Activated CD4-positive, alpha-beta T cell treated with anti-CD3 and anti-CD28 coated beads for 4 hours (primary cell): ENCODE measurements around the gene AADACL3.

Experiments
- DNase-seq, 2 donors: peaks; one replicate each; pipeline ENCODE4 v3.0.0-alpha.2; 2020

The AADACL3 gene

DNA sequence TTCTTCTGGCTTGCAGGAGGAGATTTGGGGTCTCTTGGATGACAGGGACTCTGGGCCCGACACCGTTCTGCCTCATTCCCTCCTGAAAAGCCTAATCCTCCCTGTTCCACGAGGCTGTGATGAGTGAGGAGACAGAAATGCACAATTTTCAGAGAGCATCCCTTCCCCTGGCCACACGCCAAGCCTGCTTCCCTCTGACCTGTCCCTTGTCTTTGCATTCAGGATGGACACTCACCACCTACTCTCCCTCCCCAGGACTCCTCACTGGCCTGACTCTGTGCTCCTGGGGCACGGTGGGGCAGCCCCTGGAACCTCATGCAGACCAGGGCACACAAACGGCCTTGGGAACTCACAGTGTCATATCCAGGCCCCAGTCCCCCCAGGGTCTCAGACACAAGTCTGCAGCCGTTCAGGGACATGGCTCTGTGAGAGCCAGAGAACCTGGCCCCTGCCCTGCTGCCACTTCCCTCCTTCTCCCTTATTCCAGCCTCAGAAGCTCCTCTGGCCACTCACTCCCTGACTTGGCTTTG, 54.1 kb downstream of the AADACL3 start:
- no peak for DNase-seq

DNA sequence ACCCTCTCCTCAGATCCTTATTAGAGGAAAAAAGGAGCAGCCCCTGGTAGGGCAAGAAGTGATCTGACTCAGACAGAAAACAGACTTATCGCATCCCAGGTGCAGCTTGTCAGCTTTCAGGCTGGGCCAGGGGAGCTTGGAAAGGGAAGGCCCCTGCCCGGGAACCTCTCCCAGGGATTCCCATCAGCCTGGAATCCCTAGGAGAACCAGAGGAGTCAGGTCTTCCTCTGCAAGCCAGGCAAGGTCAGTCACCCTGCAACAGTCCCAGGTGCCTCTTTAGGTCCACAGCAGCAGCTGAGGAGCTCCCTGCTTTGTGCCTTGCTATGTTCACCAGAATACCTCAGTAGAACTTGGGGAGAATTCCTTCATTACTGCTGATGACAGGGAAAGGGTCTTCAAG, 54.7 kb downstream of the AADACL3 start:
- no peak for DNase-seq

DNA sequence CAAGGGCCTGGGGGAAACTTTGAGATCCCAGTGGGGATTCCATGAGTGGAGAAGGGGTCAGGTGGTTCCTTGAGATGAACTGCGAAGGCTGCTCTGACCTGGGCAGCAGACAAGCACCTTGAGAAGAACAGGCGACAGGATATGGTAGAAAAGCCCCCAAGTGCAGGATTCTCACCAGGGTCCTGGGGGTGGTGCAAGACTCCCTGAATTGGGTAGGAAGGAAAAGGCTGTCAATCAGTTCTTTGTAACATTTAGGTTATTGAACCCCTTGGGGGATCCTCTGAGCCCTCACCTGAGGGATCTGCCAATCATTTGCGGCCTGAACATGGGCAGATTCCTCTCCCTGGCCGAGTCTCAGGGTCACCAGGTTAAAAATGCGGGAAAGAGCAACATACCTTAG, 55.3 kb downstream of the AADACL3 start:
- DNase-seq: no peak

DNA sequence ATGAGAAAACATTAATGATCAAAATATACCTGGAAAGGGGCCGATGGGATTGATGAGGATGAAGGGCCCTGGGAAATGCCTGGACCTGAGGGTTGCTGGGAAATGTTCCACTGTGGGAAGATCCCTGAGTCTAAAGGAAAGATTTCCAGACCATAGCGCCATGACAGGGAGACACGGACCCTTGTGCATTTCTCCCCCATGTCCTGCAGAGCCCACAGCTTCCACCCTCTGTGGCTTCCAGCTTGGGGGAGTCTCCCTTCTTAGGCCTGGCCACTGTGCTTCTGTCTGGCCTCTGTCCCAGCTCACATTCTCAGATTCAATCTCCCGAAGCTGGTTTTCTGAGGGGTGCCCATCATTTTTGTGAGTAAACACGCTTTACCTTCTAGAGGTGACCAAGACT, 56.6 kb downstream of the AADACL3 start:
- no peak for DNase-seq

DNA sequence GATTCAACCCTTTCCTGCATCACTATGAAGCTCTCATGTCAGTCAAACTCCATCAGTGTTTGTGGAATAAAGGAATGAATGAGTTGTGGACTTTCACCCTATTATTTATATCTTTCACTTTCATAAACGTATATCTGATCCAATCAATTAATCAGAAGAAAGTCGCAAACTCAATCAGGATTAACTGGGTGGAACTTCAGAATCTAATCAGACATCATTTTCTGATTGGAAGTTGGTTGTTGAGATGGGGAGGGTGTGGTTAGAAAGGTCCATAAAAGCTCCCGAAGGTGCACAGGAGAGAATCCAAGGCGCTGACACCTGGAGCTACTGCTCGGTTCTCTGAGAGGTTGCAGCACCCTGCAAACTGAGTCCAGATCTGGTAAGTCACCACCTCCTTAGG, 57.5 kb downstream of the AADACL3 start, which contains the start of gene PRAMEF12:
Gene PRAMEF12 (plus strand): TSS at position 301 of the 400 bp plus-strand sequence. CDS start 1,130 bp downstream, outside the sequence.
- DNase-seq: no peak

DNA sequence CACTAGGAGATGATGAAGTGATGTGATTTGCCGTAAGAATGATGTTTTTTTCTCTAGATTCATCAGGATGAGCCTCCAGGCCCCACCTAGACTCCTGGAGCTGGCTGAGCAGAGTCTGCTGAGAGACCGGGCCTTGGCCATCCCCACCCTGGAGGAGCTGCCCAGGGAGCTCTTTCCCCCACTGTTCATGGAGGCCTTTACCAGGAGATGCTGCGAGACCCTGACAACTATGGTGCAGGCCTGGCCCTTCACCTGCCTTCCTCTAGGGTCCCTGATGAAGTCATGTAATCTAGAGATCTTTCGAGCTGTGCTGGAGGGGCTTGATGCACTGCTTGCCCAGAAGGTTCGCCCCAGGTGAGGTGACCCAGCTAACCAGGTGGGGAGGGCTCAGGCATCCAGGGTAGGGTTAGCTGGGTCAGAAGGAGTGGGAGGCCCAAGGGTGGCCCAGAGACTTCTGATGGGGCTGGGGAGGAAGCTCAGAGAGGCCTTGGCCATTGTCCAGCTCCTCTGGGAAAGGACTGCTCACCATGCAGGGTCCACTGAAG, 59.0 kb downstream of the AADACL3 start:
- no peak for DNase-seq

DNA sequence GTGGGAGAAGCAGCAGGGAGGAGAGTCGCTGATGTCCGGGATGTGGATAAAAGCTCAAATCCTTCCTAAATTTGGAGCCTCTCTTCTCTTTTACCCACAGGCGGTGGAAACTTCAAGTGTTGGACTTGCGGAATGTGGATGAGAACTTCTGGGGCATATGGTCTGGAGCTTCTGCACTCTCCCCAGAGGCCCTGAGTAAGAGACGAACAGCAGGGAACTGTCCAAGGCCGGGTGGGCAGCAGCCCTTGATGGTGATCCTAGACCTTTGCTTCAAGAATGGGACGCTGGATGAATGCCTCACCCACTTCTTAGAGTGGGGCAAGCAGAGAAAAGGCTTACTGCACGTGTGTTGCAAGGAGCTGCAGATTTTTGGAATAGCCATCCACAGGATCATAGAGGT, 59.5 kb downstream of the AADACL3 start:
- no peak for DNase-seq

DNA sequence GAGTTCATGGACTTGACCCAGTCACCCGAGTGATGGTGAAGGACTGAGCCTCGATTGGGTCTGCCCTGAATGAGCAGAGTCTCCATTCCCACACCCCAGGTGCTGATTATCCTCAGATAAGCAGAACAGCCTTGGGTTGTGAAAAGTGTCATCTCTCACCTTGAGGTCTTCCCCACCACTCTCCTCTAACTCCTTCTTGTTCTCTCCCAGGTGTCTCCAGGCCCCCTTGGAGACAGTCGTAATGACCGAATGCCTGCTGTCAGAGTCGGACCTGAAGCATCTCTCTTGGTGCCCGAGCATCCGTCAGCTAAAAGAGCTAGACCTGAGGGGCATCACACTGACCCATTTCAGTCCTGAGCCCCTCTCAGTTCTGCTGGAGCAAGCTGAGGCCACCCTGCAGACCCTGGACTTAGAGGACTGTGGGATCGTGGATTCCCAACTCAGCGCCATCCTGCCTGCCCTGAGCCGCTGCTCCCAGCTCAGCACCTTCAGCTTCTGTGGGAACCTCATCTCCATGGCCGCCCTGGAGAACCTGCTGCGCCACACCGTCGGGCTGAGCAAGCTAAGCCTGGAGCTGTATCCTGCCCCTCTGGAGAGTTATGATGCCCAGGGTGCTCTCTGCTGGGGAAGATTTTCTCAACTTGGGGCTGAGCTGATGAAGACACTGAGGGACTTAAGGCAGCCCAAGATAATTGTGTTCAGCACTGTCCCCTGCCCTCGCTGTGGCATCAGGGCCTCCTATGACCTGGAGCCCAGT, 61.1 kb downstream of the AADACL3 start:
- no peak for DNase-seq
